ENCODE results near the gene PTH1R.
A peak's percentile ranks its signal among the peaks of the same experiment; 100 is the strongest.

PTH1R gene

GRCh38 chr3:46926871-46927717 lies 49.6 kb downstream of the PTH1R start:
- Histone ChIP-seq H4K20me1 (ENCODE audit: insufficient read depth, low read length) (peaks cover 85% of the 10 kb centered on the region), H3K4me2 (ENCODE audit: insufficient read depth, low read length) (no peak overlapping the region), H3K27ac (ENCODE audit: low read length) (peak overlapping the region; percentile 21), H3K9ac (ENCODE audit: low read depth, low read length) (no peak overlapping the region), H3K27me3 (ENCODE audit: insufficient read depth, low read length, poor library complexity) (no peaks in the 10 kb centered on the region), H3K79me2 (ENCODE audit: insufficient read depth, low read length) (peaks cover 71% of the 10 kb centered on the region), H3K4me1 (ENCODE audit: insufficient read depth, low read length) (peaks cover 9% of the 10 kb centered on the region; the same call in 1 of the 2 replicates), H3K4me3 (ENCODE audit: low read depth in 1 of 2, low read length in 2 of 2) (no peak overlapping the region), H3K9me3 (ENCODE audit: insufficient read depth, low read length, severe bottlenecking) (no peaks in the 10 kb centered on the region), H3K36me3 (ENCODE audit: insufficient read depth, low read length) (peaks cover 87% of the 10 kb centered on the region), H2AFZ (ENCODE audit: low read depth, low read length) (no peak overlapping the region)
- ATAC-seq (ENCODE audit: insufficient read depth, low read depth) (peak; percentile 55; the same call in 2 of the 3 replicates), DNase-seq (peak; percentile 35)
- TF ChIP-seq EZH2 (IDR thresholded peaks at IDR 0.05; ENCODE audit: borderline replicate concordance, low read depth, low read length, severe bottlenecking) (no peak), CTCF (IDR thresholded peaks at IDR 0.05; ENCODE audit: borderline replicate concordance, extremely low read depth, low read length, poor library complexity, severe bottlenecking) (no peak)

GRCh38 chr3:46927718-46928073 lies 50.2 kb downstream of the PTH1R start:
- H4K20me1 ChIP-seq (ENCODE audit: insufficient read depth, low read length) = peaks cover 85% of the 10 kb centered on the region
- ATAC-seq (ENCODE audit: insufficient read depth, low read depth) (no peak), DNase-seq (no peak)
- no peak overlapping the region for H2AFZ ChIP-seq (ENCODE audit: low read depth, low read length)
- H3K9me3 ChIP-seq (ENCODE audit: insufficient read depth, low read length, severe bottlenecking) = no peaks in the 10 kb centered on the region
- H3K9ac ChIP-seq (ENCODE audit: low read depth, low read length) = no peak overlapping the region
- H3K27me3 ChIP-seq (ENCODE audit: insufficient read depth, low read length, poor library complexity) = no peaks in the 10 kb centered on the region
- H3K4me2 ChIP-seq (ENCODE audit: insufficient read depth, low read length) = no peak overlapping the region
- H3K27ac ChIP-seq (ENCODE audit: low read length) = peak overlapping the region; percentile 21; the same call in 1 of the 2 replicates
- H3K36me3 ChIP-seq (ENCODE audit: insufficient read depth, low read length) = peaks cover 87% of the 10 kb centered on the region
- H3K4me3 ChIP-seq (ENCODE audit: low read depth in 1 of 2, low read length in 2 of 2) = no peak overlapping the region
- peaks cover 9% of the 10 kb centered on the region; the same call in 1 of the 2 replicates for H3K4me1 ChIP-seq (ENCODE audit: insufficient read depth, low read length)
- TF ChIP-seq CTCF (IDR thresholded peaks at IDR 0.05; ENCODE audit: borderline replicate concordance, extremely low read depth, low read length, poor library complexity, severe bottlenecking) (no peak), EZH2 (IDR thresholded peaks at IDR 0.05; ENCODE audit: borderline replicate concordance, low read depth, low read length, severe bottlenecking) (no peak)
- peaks cover 77% of the 10 kb centered on the region for H3K79me2 ChIP-seq (ENCODE audit: insufficient read depth, low read length)

GRCh38 chr3:46928282-46928681 lies 50.8 kb downstream of the PTH1R start:
- no peak for TF ChIP-seq CTCF (IDR thresholded peaks at IDR 0.05; ENCODE audit: borderline replicate concordance, extremely low read depth, low read length, poor library complexity, severe bottlenecking)
- H3K4me3 ChIP-seq (ENCODE audit: low read depth in 1 of 2, low read length in 2 of 2) = no peak overlapping the region
- no peak overlapping the region for H2AFZ ChIP-seq (ENCODE audit: low read depth, low read length)
- H3K27ac ChIP-seq (ENCODE audit: low read length) = peak overlapping the region; percentile 14; the same call in 1 of the 2 replicates
- peaks cover 86% of the 10 kb centered on the region for H3K36me3 ChIP-seq (ENCODE audit: insufficient read depth, low read length)
- H3K4me1 ChIP-seq (ENCODE audit: insufficient read depth, low read length) = peaks cover 9% of the 10 kb centered on the region; the same call in 1 of the 2 replicates
- ATAC-seq (ENCODE audit: insufficient read depth, low read depth) (peak; percentile 54; the same call in 2 of the 3 replicates), DNase-seq (no peak)
- peaks cover 83% of the 10 kb centered on the region for H3K79me2 ChIP-seq (ENCODE audit: insufficient read depth, low read length)
- H3K4me2 ChIP-seq (ENCODE audit: insufficient read depth, low read length) = no peak overlapping the region
- H4K20me1 ChIP-seq (ENCODE audit: insufficient read depth, low read length) = peaks cover 86% of the 10 kb centered on the region
- H3K9me3 ChIP-seq (ENCODE audit: insufficient read depth, low read length, severe bottlenecking) = no peaks in the 10 kb centered on the region
- no peaks in the 10 kb centered on the region for H3K27me3 ChIP-seq (ENCODE audit: insufficient read depth, low read length, poor library complexity)
- no peak overlapping the region for H3K9ac ChIP-seq (ENCODE audit: low read depth, low read length)
